Uterus (tissue), 2 donors: ENCODE data around the gene MYO1D.

Source experiments
- POLR2A ChIP-seq, 2 donors: fragments of 450-650 bp; IDR thresholded peaks; one replicate each; pipeline ENCODE4 v1.6.1; 2016; ENCODE audit warnings: antibody characterized with exemption in 2 of 2, mild to moderate bottlenecking in 1 of 2, moderate library complexity in 1 of 2
- TF ChIP-seq, protein P1 (sequence below), 4 experiments: fragments of 200-600 bp in 2 of 4; fragments of 450-650 bp in 2 of 4; sonication (generic) in 2 of 4; IDR thresholded peaks; one replicate each; pipeline ENCODE4 v1.5.1; 2016 to 2019; ENCODE audit warnings: antibody characterized with exemption in 4 of 4, mild to moderate bottlenecking in 2 of 4, moderate library complexity in 1 of 4

DNA sequence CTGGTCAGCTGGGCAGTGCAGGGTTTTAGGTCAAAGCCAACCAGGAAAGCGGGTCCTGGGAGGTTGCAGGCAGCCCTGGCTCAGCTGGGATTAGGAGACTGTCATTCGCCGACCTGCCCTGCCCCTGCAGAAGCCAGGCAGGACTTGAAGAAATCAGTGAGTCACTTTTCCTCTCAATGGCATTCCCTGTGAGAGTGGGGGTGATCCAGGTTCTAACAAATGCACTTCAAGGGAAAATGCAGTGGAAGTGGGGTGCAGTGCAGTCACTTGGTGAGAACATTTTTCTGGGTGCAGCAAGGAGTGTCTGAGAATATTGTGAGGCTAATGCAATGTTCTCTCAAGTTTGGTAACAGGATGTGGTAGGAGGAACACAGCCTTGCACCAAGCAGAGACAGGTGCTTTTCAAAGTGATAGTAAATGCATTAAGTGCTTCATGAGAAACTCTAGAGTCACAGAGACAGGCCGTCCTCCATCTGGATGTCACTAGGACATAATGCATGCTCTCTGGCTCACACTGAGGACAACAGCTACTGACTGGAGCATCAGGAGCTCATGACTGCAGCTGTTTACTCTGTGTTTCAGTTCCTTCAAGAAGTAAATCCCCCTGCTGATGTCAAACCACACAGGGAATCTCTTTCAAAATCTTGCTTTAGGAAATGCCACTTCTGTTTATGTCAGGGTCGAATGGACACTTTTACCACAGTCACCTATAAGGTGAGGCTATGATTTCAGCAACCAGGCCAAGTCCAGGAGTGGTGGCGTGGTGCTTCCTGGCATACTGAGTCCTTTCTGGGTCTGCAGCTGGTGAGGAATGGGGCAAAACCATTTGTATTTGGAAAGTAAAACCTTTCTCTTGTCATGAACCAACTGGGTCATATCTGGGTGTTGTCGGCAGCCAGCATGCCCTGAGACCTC is 373.4 kb downstream of the MYO1D start:
- TF ChIP-seq, protein P1, sequence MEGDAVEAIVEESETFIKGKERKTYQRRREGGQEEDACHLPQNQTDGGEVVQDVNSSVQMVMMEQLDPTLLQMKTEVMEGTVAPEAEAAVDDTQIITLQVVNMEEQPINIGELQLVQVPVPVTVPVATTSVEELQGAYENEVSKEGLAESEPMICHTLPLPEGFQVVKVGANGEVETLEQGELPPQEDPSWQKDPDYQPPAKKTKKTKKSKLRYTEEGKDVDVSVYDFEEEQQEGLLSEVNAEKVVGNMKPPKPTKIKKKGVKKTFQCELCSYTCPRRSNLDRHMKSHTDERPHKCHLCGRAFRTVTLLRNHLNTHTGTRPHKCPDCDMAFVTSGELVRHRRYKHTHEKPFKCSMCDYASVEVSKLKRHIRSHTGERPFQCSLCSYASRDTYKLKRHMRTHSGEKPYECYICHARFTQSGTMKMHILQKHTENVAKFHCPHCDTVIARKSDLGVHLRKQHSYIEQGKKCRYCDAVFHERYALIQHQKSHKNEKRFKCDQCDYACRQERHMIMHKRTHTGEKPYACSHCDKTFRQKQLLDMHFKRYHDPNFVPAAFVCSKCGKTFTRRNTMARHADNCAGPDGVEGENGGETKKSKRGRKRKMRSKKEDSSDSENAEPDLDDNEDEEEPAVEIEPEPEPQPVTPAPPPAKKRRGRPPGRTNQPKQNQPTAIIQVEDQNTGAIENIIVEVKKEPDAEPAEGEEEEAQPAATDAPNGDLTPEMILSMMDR (IDR thresholded peaks at IDR 0.05) = no peak
- no peak for TF ChIP-seq POLR2A (IDR thresholded peaks at IDR 0.05)
